HG02678 (cell line): ENCODE results near the gene SDF2L1.
"Not testable (repeated sequence)": the region's sequence is repeated elsewhere in the genome, so short reads cannot be mapped to it uniquely, and the experiment has no call there.

ENCODE experiments used
- ATAC-seq: cut with Tn5 transposase; IDR thresholded peaks from one replicate; pipeline ENCODE4 v1.9.1; 2021; ENCODE audit warnings: mild to moderate bottlenecking, moderate library complexity; ENCODE audit not compliant: unreplicated experiment

SDF2L1 gene

DNA sequence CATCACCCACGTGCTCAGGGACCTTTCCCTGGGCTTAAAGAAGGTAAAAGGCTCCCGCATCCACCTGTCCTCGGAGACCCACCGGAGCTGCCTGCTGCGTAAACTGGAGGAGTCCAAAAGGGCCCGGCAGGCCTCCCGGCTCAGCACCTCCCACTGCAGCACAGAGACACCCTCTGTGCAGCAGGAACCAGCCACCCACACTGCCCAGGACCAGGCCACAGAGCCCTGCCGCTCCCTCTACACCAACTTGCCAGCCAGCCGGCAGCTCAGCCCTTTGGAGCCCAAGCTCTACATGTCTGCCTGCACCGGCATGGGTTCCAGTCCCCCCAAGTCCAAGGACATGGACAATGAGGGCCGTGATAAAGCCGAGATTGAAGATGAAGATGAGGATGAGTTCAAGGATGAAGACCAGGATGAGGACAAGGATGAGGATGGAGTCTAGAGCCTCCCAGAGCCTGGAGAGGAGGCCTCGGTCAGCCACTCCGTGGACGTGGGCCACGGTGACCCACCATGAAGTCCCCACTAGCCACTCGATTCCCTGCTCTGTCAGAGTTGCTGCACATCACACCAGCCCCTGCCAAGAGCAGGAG, 5.4 kb upstream of the SDF2L1 start:
- no peak for ATAC-seq

GRCh38 chr22:21637450-21637849, 4.7 kb upstream of the SDF2L1 start:
- not testable (repeated sequence) for ATAC-seq

- no peak for ATAC-seq
Measured at GRCh38 chr22:21639359-21639758, 2.7 kb upstream of the SDF2L1 start.

- ATAC-seq, result no peak
Measured at GRCh38 chr22:21640810-21641209, 1.3 kb upstream of the SDF2L1 start.

- no peak for ATAC-seq
Measured at GRCh38 chr22:21641417-21641788, 699 bp upstream of the SDF2L1 start.

- ATAC-seq, result no peak
Measured at GRCh38 chr22:21642584-21643448, 714 bp downstream of the SDF2L1 start.

DNA sequence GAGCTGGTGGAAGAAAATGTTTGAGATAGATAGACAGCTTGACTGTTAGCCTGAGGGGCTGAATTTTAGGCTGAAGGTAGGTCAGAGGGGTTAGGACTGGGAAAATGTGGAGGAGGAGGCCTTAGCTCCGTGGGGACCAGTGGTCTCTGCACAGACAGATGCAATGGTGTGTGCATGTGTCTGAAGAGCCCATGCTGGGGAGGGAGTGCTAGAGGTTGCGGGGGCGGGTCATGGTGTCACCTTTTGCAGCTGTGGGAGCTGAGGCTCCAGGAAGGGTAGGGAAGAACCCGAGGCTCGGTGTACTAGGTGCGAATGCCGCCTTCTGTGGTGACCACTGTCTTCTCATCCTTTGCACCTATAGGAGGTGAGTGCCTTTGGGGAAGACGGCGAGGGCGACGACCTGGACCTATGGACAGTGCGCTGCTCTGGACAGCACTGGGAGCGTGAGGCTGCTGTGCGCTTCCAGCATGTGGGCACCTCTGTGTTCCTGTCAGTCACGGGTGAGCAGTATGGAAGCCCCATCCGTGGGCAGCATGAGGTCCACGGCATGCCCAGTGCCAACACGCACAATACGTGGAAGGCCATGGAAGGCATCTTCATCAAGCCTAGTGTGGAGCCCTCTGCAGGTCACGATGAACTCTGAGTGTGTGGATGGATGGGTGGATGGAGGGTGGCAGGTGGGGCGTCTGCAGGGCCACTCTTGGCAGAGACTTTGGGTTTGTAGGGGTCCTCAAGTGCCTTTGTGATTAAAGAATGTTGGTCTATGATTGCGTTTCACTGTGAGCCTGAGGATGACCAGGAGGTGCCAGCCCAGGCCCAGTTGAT, 1.6 kb downstream of the SDF2L1 start:
- ATAC-seq, result no peak

- ATAC-seq, result not testable (repeated sequence)
Measured at GRCh38 chr22:21645513-21645912, 3.4 kb downstream of the SDF2L1 start.

DNA sequence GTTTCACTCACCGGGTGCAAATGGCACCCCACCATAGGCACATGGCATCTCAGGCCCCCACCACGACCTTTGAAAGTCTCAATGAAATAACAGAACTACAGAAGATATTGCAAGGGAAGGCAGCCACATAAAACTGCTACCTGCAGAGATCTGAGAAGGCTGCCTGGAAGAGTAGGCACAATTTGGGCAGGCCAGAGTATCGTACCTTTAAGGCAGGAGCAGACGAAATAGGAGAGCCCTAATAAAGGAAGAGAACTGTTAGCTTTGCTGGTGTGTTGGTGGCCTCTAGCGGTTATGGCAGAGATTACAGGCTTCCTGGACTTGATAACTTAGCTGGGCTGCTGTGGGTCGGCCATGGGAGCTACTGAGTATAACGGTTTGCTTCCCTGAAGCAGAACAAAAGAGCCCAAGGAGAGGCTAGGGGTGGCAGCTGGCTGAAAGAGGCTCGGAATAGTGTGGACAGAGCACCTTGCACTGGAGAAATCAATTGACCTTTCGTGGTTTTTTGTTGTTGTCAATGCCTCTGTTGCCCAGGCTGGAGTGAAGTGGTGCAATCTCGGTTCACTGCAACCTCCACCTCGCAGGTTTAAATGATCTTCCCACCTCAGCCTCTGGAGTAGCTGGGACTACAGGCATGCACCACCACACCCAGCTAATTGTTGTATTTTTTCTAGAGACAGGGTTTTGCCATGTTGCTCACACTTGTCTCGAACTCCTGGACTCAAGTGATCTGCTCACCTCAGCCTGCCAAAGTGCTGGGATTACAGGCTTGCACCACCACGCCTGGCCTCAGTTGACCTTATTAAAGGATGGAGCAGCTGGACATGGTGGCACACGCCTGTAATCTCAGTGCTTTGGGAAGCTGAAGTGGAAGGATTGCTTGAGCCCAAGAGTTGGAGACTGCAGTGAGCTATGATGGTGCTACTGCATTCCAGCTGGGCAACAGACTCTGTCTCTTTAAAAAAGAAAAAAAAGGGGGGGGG, 4.8 kb downstream of the SDF2L1 start:
- ATAC-seq, result no peak

DNA sequence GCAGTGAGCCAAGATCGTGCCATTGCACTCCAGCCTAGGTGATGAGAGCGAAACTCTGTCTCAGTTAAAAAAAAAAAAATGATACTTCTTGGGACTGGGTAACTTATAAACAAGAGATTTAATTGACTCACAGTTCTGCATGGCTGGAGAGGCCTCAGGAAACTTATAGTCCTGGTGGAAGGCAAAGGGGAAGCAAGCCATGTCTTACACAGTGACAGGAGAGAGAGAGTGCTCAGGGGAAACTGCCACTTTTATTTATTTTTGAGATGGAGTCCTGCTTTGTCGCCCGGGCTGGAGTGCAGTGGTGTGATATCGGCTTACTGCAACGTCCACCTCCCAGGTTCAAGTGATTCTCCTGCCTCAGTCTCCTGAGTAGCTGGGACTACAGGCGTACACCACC, 8.2 kb downstream of the SDF2L1 start:
- ATAC-seq, result no peak

GRCh38 chr22:21650823-21651520, 8.9 kb downstream of the SDF2L1 start:
- no peak for ATAC-seq

DNA sequence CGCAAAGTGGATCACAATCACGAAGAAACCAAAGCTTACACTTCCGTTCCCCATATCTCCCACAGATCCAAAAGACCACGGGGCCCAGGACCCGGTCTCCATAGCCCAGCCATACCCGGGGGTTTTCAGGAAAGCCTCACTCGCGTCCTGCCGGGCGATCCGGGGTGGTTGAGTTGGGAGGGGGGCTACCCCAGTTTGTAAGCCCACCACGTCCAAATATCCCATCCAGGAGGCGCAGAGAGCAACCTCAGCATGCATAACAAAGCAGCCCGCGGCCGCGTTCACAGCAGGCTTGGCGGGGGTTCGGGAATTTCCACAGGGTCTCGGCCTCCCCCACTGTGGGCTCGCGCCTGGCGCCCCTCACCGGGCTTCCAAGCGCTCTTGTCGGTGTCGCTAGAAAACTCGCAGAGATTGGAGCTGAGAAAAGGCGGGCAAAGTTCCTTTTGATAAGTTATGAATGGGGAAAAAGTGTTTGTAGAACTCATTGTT, 9.5 kb downstream of the SDF2L1 start:
- peak; percentile 21 for ATAC-seq

GRCh38 chr22:21652010-21652546, 10.0 kb downstream of the SDF2L1 start:
- peak; percentile 87 for ATAC-seq

DNA sequence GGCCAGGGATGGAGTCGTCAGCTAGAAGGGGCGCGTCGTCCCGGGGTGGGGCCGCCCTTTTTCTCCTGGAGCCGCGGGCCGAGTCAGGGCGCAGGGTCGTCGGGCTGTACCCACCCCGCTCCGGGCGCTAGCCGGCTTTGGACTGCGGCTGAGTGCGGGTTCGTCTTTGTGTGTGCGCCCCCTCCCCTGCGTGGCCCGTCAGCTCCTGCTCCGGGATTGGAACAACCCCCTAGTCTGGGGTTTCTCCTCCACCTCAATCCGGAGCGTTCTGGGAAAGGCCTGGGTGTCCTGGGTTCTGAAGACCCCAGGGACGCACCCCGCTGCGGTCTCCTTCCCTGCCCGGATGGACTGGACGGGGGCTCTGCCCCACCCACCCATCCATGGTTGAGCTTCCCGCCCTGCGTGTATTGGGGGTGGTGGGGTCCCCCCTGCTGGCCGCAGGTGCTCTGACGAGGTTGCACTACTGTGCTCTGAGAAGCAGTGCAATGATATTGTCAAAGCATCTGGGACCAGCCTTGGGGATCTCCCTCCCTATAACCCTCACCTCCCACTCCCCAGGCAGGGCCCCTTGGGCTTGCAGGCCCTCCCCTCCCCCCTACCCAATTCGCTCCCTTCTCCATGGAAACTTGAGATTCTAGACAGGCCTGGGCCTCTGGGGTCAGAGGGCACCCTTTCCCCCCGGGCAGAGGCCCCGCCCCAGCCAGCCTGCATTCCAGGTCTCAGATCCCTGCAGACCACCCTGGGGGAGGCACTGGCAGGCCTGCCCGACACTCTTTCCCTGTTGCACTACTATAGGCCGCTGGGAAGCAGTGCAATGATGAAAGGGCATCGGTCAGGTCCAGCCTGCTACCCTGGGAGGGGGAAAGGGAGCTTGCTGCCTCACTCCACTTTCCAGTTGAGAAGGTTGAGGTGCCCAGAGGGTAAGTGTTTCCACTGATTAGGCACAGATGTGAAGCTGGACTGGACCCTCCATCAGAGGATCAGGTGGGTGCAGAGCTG, 10.7 kb downstream of the SDF2L1 start:
- ATAC-seq, result no peak

DNA sequence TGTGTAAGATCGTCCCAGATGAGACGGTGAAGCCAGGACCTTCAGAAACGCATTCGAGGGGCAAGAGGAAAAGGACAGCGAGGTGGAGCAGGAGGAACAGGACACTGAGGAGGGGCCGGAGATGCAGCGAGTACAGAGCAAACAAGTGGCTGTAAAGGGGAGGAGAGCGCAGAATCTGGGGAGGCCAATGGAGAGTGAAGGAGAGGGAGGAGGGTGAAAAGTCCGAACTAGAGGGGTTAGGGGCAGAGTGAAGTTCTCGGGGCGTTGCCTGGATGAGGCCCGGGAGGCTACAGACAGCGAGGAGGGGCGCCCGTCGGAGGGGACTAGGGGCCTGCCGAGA, 14.9 kb downstream of the SDF2L1 start:
- no peak for ATAC-seq

DNA sequence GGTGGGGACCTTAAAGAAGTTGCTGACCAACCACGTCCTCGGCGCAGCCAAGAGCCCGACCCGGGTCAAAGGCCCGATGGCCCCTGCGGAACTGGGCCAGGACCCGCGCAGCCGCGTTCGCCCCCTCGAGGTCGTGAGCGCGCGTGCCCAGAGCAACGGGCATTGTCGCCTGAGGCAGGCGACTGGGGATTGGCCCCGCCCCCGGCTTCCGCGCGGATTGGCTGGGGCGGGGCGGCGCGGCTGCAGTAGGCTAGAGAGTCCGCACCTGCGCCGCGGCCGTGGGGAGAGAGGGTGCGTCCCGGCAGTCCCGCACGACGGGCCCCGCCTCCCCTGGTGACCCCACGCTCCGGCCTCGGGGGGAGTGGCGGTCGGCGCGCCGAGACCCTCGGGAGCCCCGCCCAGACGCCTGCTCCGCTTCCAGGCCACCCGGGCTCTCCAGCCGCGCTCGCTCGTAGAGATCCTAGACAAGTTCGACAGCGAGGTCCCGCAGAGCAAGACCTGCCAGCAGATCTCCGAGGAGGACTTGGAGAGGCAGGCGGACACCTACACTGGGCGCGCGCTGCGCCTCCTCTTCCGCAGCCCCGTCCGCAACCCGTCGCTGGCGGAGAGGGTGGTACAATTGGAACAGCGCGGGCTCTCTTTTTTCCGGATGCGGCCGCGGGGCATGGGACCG, 15.4 kb downstream of the SDF2L1 start:
- ATAC-seq, result peak; percentile 82

- no peak for ATAC-seq
Measured at GRCh38 chr22:21659864-21660525, 17.9 kb downstream of the SDF2L1 start.
